NCI-H2196 (cell line): Measurements from ENCODE around the gene IKZF4.
A peak's percentile ranks its signal among the peaks of the same experiment; 100 is the strongest.

ENCODE experiments used
- DNase-seq: peaks from one replicate; lab custom pipeline; 2025; ENCODE audit not compliant: unreplicated experiment; lab: John Stamatoyannopoulos, UW

IKZF4 gene

DNA sequence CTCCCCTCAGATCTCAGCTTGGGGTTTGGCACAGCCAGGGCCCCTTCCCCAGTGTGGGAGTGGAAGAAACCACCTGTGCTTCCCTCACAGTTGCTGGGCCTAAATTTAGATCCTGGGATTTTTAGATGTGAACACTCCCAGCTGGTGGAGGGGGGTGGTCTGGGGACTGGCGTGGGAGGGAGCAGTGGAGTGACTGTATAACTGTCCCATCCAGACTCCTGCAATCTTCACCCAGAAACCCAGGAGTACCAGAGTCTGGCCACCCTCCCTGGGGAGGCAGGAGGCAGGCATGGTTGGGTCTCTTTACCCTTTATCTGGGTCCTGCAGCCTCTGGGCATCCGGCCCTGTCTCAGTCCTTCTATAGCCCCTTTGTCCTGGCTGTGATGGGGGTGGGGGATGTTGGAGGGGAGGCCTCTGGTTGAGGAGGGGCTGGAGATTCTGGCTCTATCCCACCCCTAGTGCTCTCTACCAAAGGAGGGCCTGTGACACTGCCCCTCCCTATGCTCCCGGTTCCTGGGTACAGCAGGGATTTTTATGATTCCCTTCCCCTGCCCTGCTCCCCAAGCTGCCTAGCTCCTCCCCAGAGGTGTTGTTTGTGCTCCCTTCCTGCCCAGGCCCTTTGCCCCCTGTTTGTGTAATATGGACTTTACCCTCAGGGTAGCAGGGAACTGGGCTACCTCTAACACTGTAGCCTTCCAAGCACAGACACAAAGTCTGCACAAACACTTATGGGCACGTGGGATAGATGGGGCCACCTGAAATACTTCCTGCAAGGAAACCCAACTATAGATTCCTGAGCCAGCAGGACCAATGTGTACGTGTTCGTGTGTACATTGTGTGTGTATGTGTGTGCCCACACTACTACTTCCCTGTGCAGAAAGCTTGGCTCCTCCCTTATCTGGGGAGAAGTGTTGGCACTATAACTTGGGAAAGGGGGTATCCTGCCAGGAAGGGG, 60.8 kb downstream of the IKZF4 start:
- no peak for DNase-seq

- DNase-seq: no peak
These were observed 61.5 kb downstream of the IKZF4 start for GRCh38 chr12:56082382-56082781.

DNA sequence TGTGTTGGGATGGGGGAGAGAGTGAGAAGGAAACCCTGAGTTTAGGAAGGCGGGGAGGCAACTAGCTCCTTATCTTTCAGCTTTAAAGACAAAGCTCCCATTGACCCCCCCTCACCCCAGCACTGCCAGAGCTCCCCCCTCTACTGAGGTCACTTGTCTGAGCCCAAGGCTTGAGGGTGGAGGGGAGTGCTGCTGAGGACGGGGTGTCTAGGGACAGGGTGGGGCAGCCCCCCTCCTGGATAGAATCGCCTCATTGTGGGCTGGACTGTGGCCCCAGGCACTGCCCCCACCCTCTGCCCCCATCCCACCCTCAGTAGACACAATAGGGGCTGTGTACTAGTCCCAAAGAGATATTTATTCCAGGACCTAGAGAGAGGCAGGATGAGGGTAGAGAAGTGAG, 62.1 kb downstream of the IKZF4 start:
- DNase-seq: no peak

DNA sequence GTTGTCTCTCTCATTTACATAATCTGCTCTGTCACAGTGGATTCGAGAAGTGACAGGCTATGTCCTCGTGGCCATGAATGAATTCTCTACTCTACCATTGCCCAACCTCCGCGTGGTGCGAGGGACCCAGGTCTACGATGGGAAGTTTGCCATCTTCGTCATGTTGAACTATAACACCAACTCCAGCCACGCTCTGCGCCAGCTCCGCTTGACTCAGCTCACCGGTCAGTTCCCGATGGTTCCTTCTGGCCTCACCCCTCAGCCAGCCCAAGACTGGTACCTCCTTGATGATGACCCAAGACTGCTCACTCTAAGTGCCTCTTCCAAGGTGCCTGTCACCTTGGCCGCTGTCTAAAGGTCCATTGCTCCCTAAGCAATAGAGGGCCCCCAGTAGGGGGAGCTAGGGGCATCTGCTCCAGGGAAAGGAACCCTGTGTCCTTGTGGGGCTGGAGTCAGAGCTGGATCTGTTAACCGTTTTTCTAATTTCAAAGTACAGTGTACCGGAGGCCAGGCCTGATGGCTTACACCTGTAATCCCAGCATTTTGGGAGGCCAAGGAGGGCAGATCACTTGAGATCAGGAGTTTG, 64.2 kb downstream of the IKZF4 start:
- no peak for DNase-seq

- peak; percentile 26 for DNase-seq
These were observed 65.3 kb downstream of the IKZF4 start for GRCh38 chr12:56086096-56086495.

DNA sequence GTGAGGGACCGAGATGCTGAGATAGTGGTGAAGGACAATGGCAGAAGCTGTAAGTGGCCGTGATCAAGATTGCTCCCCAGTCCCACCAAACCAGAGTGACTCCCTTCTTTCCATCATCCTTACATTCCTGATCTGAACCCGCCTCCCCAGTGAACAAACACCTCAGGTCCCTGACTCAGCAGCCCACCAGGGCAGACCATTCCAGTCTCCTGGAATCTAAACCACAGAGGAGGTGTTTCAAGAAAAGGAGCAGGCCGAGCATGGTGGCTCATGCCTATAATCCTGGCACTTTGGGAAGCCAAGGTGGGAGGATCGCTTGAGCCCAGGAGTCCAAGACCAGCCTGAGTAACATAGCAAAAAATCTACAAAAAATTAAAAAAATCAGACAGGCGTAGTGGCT, 65.8 kb downstream of the IKZF4 start:
- DNase-seq: no peak

DNA sequence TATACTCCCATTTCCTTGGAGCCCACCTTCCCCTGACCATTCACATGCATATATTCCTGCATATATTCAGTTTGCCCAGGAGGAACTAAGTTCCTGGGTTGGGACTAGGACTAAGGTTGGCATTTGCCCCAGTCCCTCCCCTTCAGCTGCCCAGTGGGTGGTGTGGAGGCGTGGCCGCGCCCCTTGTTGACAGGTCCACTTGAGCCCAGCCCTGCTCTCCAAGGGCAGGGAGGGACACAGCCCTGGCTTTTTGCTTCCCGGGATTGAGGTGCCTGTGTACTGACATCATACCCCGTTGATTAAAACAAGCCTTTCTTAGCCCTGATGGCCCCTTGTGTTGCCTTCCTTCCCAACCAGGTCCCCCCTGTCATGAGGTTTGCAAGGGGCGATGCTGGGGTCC, 66.4 kb downstream of the IKZF4 start:
- DNase-seq: peak; percentile 72
